Left lung (tissue), 10 donors: ENCODE measurements around the gene FGFRL1. TPM values are rescaled to one million over a fixed set of nuclear protein-coding genes. Genes with fewer than 3 reads are reported as not detected.

ENCODE experiments used
- ATAC-seq: fragments of 200-7000 bp; cut with Tn5 transposase; one replicate; pipeline ENCODE4 v1.9.1; 2020; ENCODE audit warnings: moderate library complexity
- DNase-seq, 4 donors: peaks; one replicate each; pipeline ENCODE4 v3.0.0-alpha.2; 2013 to 2020
- H3K27ac ChIP-seq, 2 donors: fragments of 200-600 bp; sonication (generic) in 1 of 2; one replicate each; pipeline versions ENCODE4 v1.5.0 to v1.8.0; 2020 to 2021
- H3K27me3 ChIP-seq, 2 donors: fragments of 200-600 bp; sonication (generic) in 1 of 2; one replicate each; pipeline versions ENCODE4 v1.5.0 to v1.8.0; 2020 to 2021
- H3K36me3 ChIP-seq, 2 donors: fragments of 200-600 bp; sonication (generic) in 1 of 2; one replicate each; pipeline versions ENCODE4 v1.5.0 to v1.8.0; 2020 to 2021
- H3K4me1 ChIP-seq, 2 donors: fragments of 200-600 bp; one replicate each; pipeline ENCODE4 v1.8.0; 2021
- H3K4me3 ChIP-seq, 2 donors: fragments of 200-600 bp; sonication (generic) in 1 of 2; one replicate each; pipeline versions ENCODE4 v1.5.0 to v1.8.0; 2020 to 2021; ENCODE audit warnings: mild to moderate bottlenecking in 1 of 2
- H3K9me3 ChIP-seq, 2 donors: fragments of 200-600 bp; sonication (generic) in 1 of 2; one replicate each; pipeline versions ENCODE4 v1.5.0 to v1.8.0; 2020 to 2021
- intact Hi-C, 2 donors: fragments of 100-400 bp; cut with DNase I; formaldehyde crosslinking; loops; one replicate each; pipeline versions ENCODE4 v1.11.2 to v1.14.2; 2022
- polyA plus RNA-seq, 6 donors: library from polyadenylated mRNA; unstranded; fragments of 120-200 nt; gene quantifications; one replicate each; pipeline ENCODE4 v1.2.1, GENCODE V29; 2013; ENCODE audit not compliant: insufficient read length in 6 of 6
- total RNA-seq, 2 donors: library from RNA; stranded (reverse); fragmentation: NEBNext Ultra II Directional; extraction: Animal tissue kit (Norgen Biotek cat#: 25700); gene quantifications; one replicate each; pipeline ENCODE4 v1.2.1, GENCODE V29; 2021
- TF ChIP-seq, protein P1 (sequence below), 2 donors: fragments of 200-600 bp; sonication (generic) in 1 of 2; IDR thresholded peaks; one replicate each; pipeline versions ENCODE4 v1.5.0 to v1.8.0; 2021; ENCODE audit warnings: antibody characterized with exemption in 2 of 2
- donor health status: DM: no; HTN: yes; CAD: no.
- donor health status: DM: no; HTN: no; CAD: no.

FGFRL1 gene
- total and polyA plus RNA-seq, 8 donors: 16.3 to 31.2 (median 21.3) TPM

DNA sequence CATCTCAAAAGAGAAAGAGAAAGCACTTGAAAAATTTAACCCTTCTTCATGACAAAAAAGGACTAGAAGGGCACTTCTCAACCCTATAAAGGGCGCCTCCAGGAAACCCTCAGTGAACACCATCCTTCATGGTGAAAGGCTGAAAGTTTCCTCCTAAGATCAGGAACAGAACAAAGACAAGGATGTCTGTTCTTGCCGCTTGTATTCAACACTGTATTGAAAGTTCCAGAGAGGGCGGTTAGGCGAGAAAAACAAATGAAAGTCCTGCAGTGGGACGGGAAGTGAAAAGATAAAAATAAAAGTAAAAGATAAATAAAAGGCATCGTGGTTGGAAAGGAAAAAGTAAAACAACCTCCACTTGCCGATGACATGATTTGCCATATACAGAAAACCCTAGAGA is 51.0 kb downstream of the FGFRL1 start:
- peaks cover 0 to 53% of the 10 kb centered on the region in 2 donors for H3K27me3 ChIP-seq
- intact Hi-C loops: no loop called here

DNA sequence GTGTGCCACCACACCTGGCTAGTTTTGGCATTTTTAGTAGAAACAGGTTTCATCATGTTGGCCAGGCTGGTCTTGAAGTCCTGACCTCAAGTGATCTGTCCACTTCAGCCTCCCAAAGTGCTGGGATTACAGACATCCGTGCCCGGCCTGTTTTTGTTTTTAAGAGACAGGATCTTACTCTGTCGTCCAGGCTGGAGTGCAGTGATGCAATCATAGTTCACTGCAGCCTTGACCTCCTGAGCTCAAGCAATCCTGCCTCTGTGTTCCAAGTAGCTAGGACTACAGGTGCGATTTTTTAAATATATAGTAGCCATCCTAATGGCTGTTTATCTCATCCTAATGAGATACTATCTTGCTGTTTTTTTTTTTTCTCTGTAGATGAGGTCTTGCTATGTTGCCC is 54.3 kb downstream of the FGFRL1 start:
- TF ChIP-seq, protein P1, sequence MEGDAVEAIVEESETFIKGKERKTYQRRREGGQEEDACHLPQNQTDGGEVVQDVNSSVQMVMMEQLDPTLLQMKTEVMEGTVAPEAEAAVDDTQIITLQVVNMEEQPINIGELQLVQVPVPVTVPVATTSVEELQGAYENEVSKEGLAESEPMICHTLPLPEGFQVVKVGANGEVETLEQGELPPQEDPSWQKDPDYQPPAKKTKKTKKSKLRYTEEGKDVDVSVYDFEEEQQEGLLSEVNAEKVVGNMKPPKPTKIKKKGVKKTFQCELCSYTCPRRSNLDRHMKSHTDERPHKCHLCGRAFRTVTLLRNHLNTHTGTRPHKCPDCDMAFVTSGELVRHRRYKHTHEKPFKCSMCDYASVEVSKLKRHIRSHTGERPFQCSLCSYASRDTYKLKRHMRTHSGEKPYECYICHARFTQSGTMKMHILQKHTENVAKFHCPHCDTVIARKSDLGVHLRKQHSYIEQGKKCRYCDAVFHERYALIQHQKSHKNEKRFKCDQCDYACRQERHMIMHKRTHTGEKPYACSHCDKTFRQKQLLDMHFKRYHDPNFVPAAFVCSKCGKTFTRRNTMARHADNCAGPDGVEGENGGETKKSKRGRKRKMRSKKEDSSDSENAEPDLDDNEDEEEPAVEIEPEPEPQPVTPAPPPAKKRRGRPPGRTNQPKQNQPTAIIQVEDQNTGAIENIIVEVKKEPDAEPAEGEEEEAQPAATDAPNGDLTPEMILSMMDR (IDR thresholded peaks at IDR 0.05): no peak
- ATAC-seq (no peak), DNase-seq (no peak)
- no peaks in the 10 kb centered on the region for H3K4me1 ChIP-seq
- H3K27me3 ChIP-seq: peaks cover 0 to 34% of the 10 kb centered on the region in 2 donors
- no peak overlapping the region for H3K27ac ChIP-seq
- intact Hi-C loops: no loop called here
- no peak overlapping the region for H3K4me3 ChIP-seq
- no peaks in the 10 kb centered on the region for H3K36me3 ChIP-seq
- no peaks in the 10 kb centered on the region for H3K9me3 ChIP-seq

More for the DNA sequence above, 51.0 kb downstream of the FGFRL1 start:
- TF ChIP-seq, protein P1 (IDR thresholded peaks at IDR 0.05): no peak
- no peaks in the 10 kb centered on the region for H3K9me3 ChIP-seq
- H3K4me3 ChIP-seq: no peak overlapping the region
- no peaks in the 10 kb centered on the region for H3K4me1 ChIP-seq
- ATAC-seq: no peak
- H3K27ac ChIP-seq: no peak overlapping the region
- no peak for DNase-seq
- no peaks in the 10 kb centered on the region for H3K36me3 ChIP-seq

- H3K9me3 ChIP-seq: no peaks in the 10 kb centered on the region
- no peaks in the 10 kb centered on the region for H3K36me3 ChIP-seq
- TF ChIP-seq, protein P1 (IDR thresholded peaks at IDR 0.05): no peak
- no peak overlapping the region for H3K27ac ChIP-seq
- ATAC-seq: no peak
- no peak for DNase-seq
- no peaks in the 10 kb centered on the region for H3K4me1 ChIP-seq
- no peak overlapping the region for H3K4me3 ChIP-seq
- intact Hi-C loops: no loop called here
- peaks cover 0 to 16% of the 10 kb centered on the region in 2 donors for H3K27me3 ChIP-seq
These were observed 58.0 kb downstream of the FGFRL1 start for GRCh38 chr4:1069394-1069793.

- peak; percentile 92 for ATAC-seq
These were observed 61.5 kb downstream of the FGFRL1 start for GRCh38 chr4:1072830-1073446.

DNA sequence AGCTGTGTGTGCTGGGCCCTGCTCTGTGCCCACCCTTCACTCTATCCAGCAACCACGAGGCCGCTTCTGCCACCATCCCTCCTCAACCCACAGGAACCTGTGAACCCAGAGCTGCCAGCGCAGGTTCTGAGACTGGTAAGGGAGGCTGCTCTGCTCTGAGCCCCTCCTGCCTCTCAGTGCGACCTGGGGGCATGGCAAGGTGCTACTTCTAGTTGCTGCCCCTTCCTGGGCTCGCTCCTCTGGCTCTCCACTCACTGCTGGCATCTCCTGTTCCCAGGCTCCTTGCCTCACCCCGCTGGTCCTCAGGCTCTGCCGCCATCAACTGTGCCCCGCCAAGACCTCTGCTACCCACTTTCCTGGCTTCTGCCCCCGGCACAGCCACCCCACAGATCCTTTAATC is 62.7 kb downstream of the FGFRL1 start:
- H3K4me1 ChIP-seq: no peaks in the 10 kb centered on the region
- H3K27me3 ChIP-seq: peaks cover 0 to 16% of the 10 kb centered on the region in 2 donors
- H3K36me3 ChIP-seq: no peaks in the 10 kb centered on the region
- intact Hi-C loops: no loop called here
- H3K27ac ChIP-seq: no peak overlapping the region
- DNase-seq (no peak), ATAC-seq (no peak)
- TF ChIP-seq, protein P1 (IDR thresholded peaks at IDR 0.05): no peak
- H3K4me3 ChIP-seq: no peak overlapping the region
- H3K9me3 ChIP-seq: no peaks in the 10 kb centered on the region

More at GRCh38 chr4:1072830-1073446, 61.5 kb downstream of the FGFRL1 start:
- Histone ChIP-seq H3K27ac (no peak overlapping the region), H3K27me3 (peaks cover 0 to 19% of the 10 kb centered on the region in 2 donors), H3K9me3 (no peaks in the 10 kb centered on the region), H3K4me1 (no peaks in the 10 kb centered on the region), H3K36me3 (no peaks in the 10 kb centered on the region), H3K4me3 (no peak overlapping the region)
- TF ChIP-seq, protein P1 (IDR thresholded peaks at IDR 0.05): peak; percentile 59 to 60
- peak in 2 of 4 donors; percentile 19 to 61 for DNase-seq
- intact Hi-C loops: no loop called here
